ENCODE data around the gene FBXO3. TPM values are rescaled to one million over a fixed set of nuclear protein-coding genes. Genes with fewer than 3 reads are reported as not detected.
"Not testable (repeated sequence)": the region's sequence is repeated elsewhere in the genome, so short reads cannot be mapped to it uniquely, and the experiment has no call there.

Gene FBXO3
- total RNA-seq (2014; rRNA removed; shearing (Covaris generic); ENCODE audit: low replicate concordance): 20.2 TPM in 2 replicates

- peak; percentile 48 for DNase-seq (ENCODE audit: low read depth)
- in situ Hi-C loops (cut with HindIII; ENCODE audit: low pct_unique_long_range_greater_than_20kb, low sequenced_read_pairs): no loop called here
Measured at GRCh38 chr11:33773987-33774735, at the start of gene FBXO3. TSS of gene FBXO3 (minus strand) at chr11:33774520. CDS start at chr11:33774497, 23 bp downstream.

- in situ Hi-C loops (cut with HindIII; ENCODE audit: low pct_unique_long_range_greater_than_20kb, low sequenced_read_pairs); DNase-seq (ENCODE audit: low read depth): not testable (repeated sequence)
Measured at GRCh38 chr11:33822981-33823380, 48.7 kb upstream of the FBXO3 start.

GRCh38 chr11:33819278-33820035 lies 45.1 kb upstream of the FBXO3 start:
- in situ Hi-C loops (cut with HindIII; ENCODE audit: low pct_unique_long_range_greater_than_20kb, low sequenced_read_pairs): no loop called here
- no peak for DNase-seq (ENCODE audit: low read depth)

GRCh38 chr11:33808228-33808828 lies 34.0 kb upstream of the FBXO3 start:
- in situ Hi-C loops (cut with HindIII; ENCODE audit: low pct_unique_long_range_greater_than_20kb, low sequenced_read_pairs): no loop called here
- peak; percentile 42 for DNase-seq (ENCODE audit: low read depth)

GRCh38 chr11:33804471-33804870 lies 30.2 kb upstream of the FBXO3 start:
- DNase-seq (ENCODE audit: low read depth): no peak
- in situ Hi-C loops (cut with HindIII; ENCODE audit: low pct_unique_long_range_greater_than_20kb, low sequenced_read_pairs): no loop called here

- in situ Hi-C loops (cut with HindIII; ENCODE audit: low pct_unique_long_range_greater_than_20kb, low sequenced_read_pairs): no loop called here
- DNase-seq (ENCODE audit: low read depth): peak; percentile 18
Measured at GRCh38 chr11:33802194-33802950, 28.1 kb upstream of the FBXO3 start.

- in situ Hi-C loops (cut with HindIII; ENCODE audit: low pct_unique_long_range_greater_than_20kb, low sequenced_read_pairs): no loop called here
- no peak for DNase-seq (ENCODE audit: low read depth)
Measured at GRCh38 chr11:33801821-33802193, 27.5 kb upstream of the FBXO3 start.

- in situ Hi-C loops (cut with HindIII; ENCODE audit: low pct_unique_long_range_greater_than_20kb, low sequenced_read_pairs): no loop called here
- no peak for DNase-seq (ENCODE audit: low read depth)
Measured at GRCh38 chr11:33797879-33798278, 23.6 kb upstream of the FBXO3 start.

GRCh38 chr11:33790040-33790439 lies 15.7 kb upstream of the FBXO3 start:
- DNase-seq (ENCODE audit: low read depth): no peak
- in situ Hi-C loops (cut with HindIII; ENCODE audit: low pct_unique_long_range_greater_than_20kb, low sequenced_read_pairs): no loop called here

GRCh38 chr11:33788095-33788494 lies 13.8 kb upstream of the FBXO3 start:
- in situ Hi-C loops (cut with HindIII; ENCODE audit: low pct_unique_long_range_greater_than_20kb, low sequenced_read_pairs); DNase-seq (ENCODE audit: low read depth): not testable (repeated sequence)

GRCh38 chr11:33787076-33787475 lies 12.8 kb upstream of the FBXO3 start:
- DNase-seq (ENCODE audit: low read depth): no peak
- in situ Hi-C loops (cut with HindIII; ENCODE audit: low pct_unique_long_range_greater_than_20kb, low sequenced_read_pairs): no loop called here

- no peak for DNase-seq (ENCODE audit: low read depth)
- in situ Hi-C loops (cut with HindIII; ENCODE audit: low pct_unique_long_range_greater_than_20kb, low sequenced_read_pairs): no loop called here
Measured at GRCh38 chr11:33785609-33786008, 11.3 kb upstream of the FBXO3 start.

- DNase-seq (ENCODE audit: low read depth): no peak
- in situ Hi-C loops (cut with HindIII; ENCODE audit: low pct_unique_long_range_greater_than_20kb, low sequenced_read_pairs): no loop called here
Measured at GRCh38 chr11:33779849-33780528, 5.7 kb upstream of the FBXO3 start.

- no peak for DNase-seq (ENCODE audit: low read depth)
- in situ Hi-C loops (cut with HindIII; ENCODE audit: low pct_unique_long_range_greater_than_20kb, low sequenced_read_pairs): no loop called here
Measured at GRCh38 chr11:33778675-33779074, 4.4 kb upstream of the FBXO3 start.

GRCh38 chr11:33777906-33778305 lies 3.6 kb upstream of the FBXO3 start:
- in situ Hi-C loops (cut with HindIII; ENCODE audit: low pct_unique_long_range_greater_than_20kb, low sequenced_read_pairs): no loop called here
- DNase-seq (ENCODE audit: low read depth): no peak

GRCh38 chr11:33775832-33776470 lies 1.6 kb upstream of the FBXO3 start:
- in situ Hi-C loops (cut with HindIII; ENCODE audit: low pct_unique_long_range_greater_than_20kb, low sequenced_read_pairs): no loop called here
- DNase-seq (ENCODE audit: low read depth): peak; percentile 29

- in situ Hi-C loops (cut with HindIII; ENCODE audit: low pct_unique_long_range_greater_than_20kb, low sequenced_read_pairs): no loop called here
Measured at GRCh38 chr11:33775467-33775807, 1.1 kb upstream of the FBXO3 start.

More at GRCh38 chr11:33775467-33775807, 1.1 kb upstream of the FBXO3 start:
- no peak for DNase-seq (ENCODE audit: low read depth)

Data from Caki2 (cell line).